HTR-8/SVneo (cell line): ENCODE results near the gene MDM1.
A peak's percentile ranks its signal among the peaks of the same experiment; 100 is the strongest.

Source experiments
- DNase-seq: peaks from one replicate; pipeline ENCODE4 v3.0.0; 2011; ENCODE audit warnings: low spot score, mixed read lengths; ENCODE audit not compliant: insufficient read length
- FAIRE-seq: peaks from 2 replicates; lab custom pipeline; 2011; peaks lifted over from hg19 to GRCh38; lab: Jason Lieb, UNC

The MDM1 gene

GRCh38 chr12:68280240-68280639 is 51.9 kb downstream of the MDM1 start:
- no peak for FAIRE-seq
- no peak for DNase-seq

- FAIRE-seq (no peak), DNase-seq (no peak)
These were observed 52.7 kb downstream of the MDM1 start for GRCh38 chr12:68279227-68280054.

DNA sequence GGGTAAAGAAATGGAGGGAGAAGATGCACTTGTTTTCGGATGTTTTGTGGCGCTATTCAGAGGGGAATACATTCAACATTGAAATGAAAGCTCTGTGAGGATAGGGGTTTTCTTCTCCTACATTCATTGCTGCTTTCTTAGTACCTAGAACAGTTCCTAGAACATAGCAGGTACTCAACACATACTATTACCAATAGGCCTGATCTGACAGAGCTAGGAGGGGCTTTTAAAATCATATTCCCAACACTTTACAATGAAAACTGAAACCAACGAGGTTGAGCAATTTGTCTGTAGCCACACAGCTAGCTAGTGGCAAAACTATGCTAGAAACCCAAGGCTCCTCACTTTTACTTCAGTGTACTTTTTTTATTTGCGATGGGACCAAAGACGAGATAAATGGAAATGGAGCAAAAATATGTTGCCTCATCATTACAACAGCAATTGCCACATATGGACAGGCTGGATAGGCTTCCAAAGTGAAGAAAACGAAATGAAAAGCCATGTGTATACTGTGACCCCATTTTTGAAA is 55.7 kb downstream of the MDM1 start:
- DNase-seq (no peak), FAIRE-seq (no peak)

- DNase-seq = no peak
These were observed 59.4 kb downstream of the MDM1 start for GRCh38 chr12:68272732-68273131.

GRCh38 chr12:68271346-68271745 is 60.8 kb downstream of the MDM1 start:
- no peak for DNase-seq
- no peak for FAIRE-seq

More at GRCh38 chr12:68272732-68273131, 59.4 kb downstream of the MDM1 start:
- no peak for FAIRE-seq

GRCh38 chr12:68270358-68270757 is 61.8 kb downstream of the MDM1 start:
- no peak for FAIRE-seq
- no peak for DNase-seq

GRCh38 chr12:68269779-68270178 is 62.4 kb downstream of the MDM1 start:
- FAIRE-seq = no peak

DNA sequence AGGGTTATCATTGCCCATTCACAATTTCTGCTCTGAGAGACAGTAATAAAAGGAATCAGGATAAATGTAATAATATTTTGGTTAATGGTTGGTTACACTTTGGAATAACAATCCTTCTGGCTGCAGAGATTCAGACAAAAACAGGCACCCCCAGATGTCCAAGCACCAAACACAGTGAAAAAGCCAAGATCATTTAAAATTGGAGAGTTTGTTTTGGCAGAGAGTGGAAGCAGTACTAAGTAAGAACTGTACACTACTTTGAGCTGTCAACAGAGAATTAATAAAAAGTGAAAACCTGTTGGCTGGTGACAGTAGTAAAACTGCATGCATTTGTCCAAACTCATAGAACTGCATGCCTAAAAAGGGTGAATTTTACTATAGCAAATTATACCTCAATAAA is 63.2 kb downstream of the MDM1 start:
- no peak for FAIRE-seq
- DNase-seq = no peak

More at GRCh38 chr12:68269779-68270178, 62.4 kb downstream of the MDM1 start:
- no peak for DNase-seq

GRCh38 chr12:68267892-68268396 is 64.2 kb downstream of the MDM1 start:
- no peak for FAIRE-seq
- DNase-seq = no peak

- DNase-seq (no peak), FAIRE-seq (no peak)
These were observed 67.3 kb downstream of the MDM1 start for GRCh38 chr12:68264857-68265256.

GRCh38 chr12:68264158-68264855 is 67.9 kb downstream of the MDM1 start:
- DNase-seq = no peak
- FAIRE-seq = no peak

DNA sequence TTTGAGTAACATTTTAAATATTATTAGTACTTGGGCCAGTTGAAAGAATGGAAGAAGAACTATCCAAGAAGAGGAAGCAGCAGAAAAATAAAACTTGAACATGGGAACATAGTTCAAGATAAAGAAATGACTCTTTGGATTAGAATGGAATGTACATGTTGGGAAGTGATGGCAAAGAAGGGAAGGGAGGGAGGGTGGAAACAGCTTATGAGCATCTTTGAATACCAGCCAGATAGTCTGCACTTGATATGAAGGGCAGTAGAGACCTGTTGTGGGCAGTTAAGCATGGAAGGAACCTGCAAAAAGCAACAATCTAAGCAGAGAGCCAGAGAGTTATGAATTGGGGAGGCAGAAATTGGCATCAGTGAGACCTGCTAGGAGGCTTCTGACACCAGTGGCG is 68.8 kb downstream of the MDM1 start:
- FAIRE-seq (no peak), DNase-seq (no peak)

DNA sequence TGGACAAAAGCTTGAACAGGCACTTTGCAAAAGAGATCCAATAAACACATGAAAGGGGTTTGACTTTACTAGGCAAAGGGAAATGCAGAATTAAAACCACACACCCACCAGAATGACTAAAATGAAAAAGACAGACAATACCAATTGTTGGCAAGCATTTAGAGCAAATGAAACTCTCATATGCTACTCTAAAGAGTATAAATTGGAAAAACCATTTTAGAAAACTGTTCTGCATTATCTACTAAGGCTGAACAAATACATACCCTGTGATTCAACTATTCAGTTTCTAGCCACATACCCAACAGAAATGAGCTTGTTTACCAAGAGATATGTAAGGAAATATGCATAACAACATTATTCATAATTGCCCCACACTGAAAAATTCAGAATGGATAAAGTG is 70.3 kb downstream of the MDM1 start:
- no peak for DNase-seq
- no peak for FAIRE-seq

DNA sequence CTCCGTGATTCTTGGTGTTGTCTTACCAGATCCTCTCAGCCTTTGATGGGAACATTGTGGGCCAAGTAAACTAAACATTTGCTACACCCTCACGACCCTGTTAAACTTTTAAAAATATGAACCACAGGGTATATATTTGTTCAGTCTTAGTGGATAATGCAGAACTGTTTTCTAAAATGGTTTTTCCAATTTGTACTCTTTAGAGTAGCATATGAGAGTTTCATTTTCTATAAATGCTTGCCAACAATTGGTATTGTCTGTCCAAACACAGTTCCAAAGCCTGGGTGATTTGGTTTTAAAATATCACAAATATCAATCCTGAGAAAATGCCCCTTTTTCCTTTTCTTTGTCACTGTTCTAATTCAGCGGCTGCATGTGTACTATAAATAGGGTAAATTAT is 72.0 kb downstream of the MDM1 start:
- FAIRE-seq (no peak), DNase-seq (no peak)

- FAIRE-seq = no peak
- DNase-seq = peak; percentile 22
These were observed 72.7 kb downstream of the MDM1 start for GRCh38 chr12:68259318-68259940.

DNA sequence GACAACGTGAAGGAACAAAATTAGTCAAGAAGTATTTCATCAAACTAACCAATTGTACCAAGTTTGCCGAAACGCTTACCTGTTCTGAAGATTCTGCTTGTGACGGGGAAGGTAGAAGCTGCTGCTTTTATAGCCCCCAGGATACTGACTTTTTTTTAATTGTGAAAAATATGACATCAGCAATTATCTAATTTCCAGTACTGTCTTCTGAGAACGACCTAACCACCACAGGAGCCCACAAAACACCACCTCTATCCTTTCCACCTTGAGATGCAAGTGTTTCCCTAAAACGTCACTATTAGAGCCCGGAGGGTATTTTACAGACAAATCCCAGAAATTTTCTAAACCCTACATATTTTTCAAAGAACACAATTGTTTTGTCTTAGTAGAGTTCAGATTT is 78.7 kb downstream of the MDM1 start, which contains the start of gene IL22:
IL22 (minus strand) TSS at position 101 of the 400 bp plus-strand sequence. CDS start 156 bp downstream, outside the sequence.
- FAIRE-seq (no peak), DNase-seq (no peak)

- no peak for FAIRE-seq
- no peak for DNase-seq
These were observed 80.1 kb downstream of the MDM1 start for GRCh38 chr12:68252077-68252476.

DNA sequence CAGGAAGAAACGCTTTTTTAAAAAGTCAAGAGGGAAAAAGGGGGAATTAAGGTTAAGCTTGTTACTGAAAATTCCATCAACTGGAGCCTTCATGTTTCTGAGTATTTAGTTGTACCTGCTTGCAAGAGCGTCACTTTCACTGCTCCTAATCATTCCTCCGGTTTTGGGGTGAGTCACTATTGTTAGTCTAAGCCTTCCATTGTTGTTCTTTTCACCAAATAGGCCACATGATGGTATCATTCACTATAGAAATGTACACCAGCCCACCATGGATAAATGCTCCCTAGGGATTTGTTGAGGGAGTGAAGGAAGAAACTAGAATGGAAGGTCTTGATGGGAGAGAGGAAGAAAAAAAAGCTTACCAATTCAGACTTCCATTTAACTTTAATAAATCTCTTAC is 81.7 kb downstream of the MDM1 start:
- no peak for DNase-seq
- FAIRE-seq = no peak

- FAIRE-seq (no peak), DNase-seq (no peak)
These were observed 84.4 kb downstream of the MDM1 start for GRCh38 chr12:68247785-68248184.

- no peak for DNase-seq
- FAIRE-seq = no peak
These were observed 85.8 kb downstream of the MDM1 start for GRCh38 chr12:68246350-68246749.
